Erythroblast (primary cell): ENCODE measurements around the gene TSACC.

ENCODE experiments used
- GATA1 ChIP-seq: IDR thresholded peaks from 2 replicates; pipeline ENCODE4 v1.6.1; 2011; ENCODE audit warnings: low read depth, mild to moderate bottlenecking, control low read depth, low read length, moderate library complexity
- POLR2A ChIP-seq: IDR thresholded peaks from 2 replicates; pipeline ENCODE4 v1.6.1; 2011; ENCODE audit warnings: mild to moderate bottlenecking, low read length

GRCh38 chr1:156360534-156360933, 22.2 kb downstream of the TSACC start:
- TF ChIP-seq POLR2A (no peak), GATA1 (no peak)
